ENCODE measurements around the gene CLMN. TPM values are rescaled to one million over a fixed set of nuclear protein-coding genes. Genes with fewer than 3 reads are reported as not detected.

The CLMN gene
- total RNA-seq, 1 donor: 0.36 TPM

GRCh38 chr14:95317817-95318343, 1.8 kb downstream of the CLMN start:
- TF ChIP-seq CTCF (IDR thresholded peaks at IDR 0.05; ENCODE audit: insufficient read depth, low read length): no peak
- no peak overlapping the region for H3K4me3 ChIP-seq (ENCODE audit: low read depth, low read length)
- no peak for DNase-seq (ENCODE audit: low read depth)

- no peak for TF ChIP-seq CTCF (IDR thresholded peaks at IDR 0.05; ENCODE audit: insufficient read depth, low read length)
- no peak for DNase-seq (ENCODE audit: low read depth)
- H3K4me3 ChIP-seq (ENCODE audit: low read depth, low read length): no peak overlapping the region
Observed at GRCh38 chr14:95316821-95317220, 2.9 kb downstream of the CLMN start.

- no peak for DNase-seq (ENCODE audit: low read depth)
- TF ChIP-seq CTCF (IDR thresholded peaks at IDR 0.05; ENCODE audit: insufficient read depth, low read length): no peak
- H3K4me3 ChIP-seq (ENCODE audit: low read depth, low read length): no peak overlapping the region
Observed at GRCh38 chr14:95315579-95315978, 4.1 kb downstream of the CLMN start.

- no peak overlapping the region for H3K4me3 ChIP-seq (ENCODE audit: low read depth, low read length)
- TF ChIP-seq CTCF (IDR thresholded peaks at IDR 0.05; ENCODE audit: insufficient read depth, low read length): no peak
- DNase-seq (ENCODE audit: low read depth): no peak
Observed at GRCh38 chr14:95315156-95315555, 4.6 kb downstream of the CLMN start.

GRCh38 chr14:95314609-95315008, 5.1 kb downstream of the CLMN start:
- no peak for TF ChIP-seq CTCF (IDR thresholded peaks at IDR 0.05; ENCODE audit: insufficient read depth, low read length)
- DNase-seq (ENCODE audit: low read depth): peak; percentile 20

GRCh38 chr14:95313707-95314106, 6.0 kb downstream of the CLMN start:
- peak; percentile 62 for DNase-seq (ENCODE audit: low read depth)
- H3K4me3 ChIP-seq (ENCODE audit: low read depth, low read length): no peak overlapping the region
- no peak for TF ChIP-seq CTCF (IDR thresholded peaks at IDR 0.05; ENCODE audit: insufficient read depth, low read length)

More at GRCh38 chr14:95314609-95315008, 5.1 kb downstream of the CLMN start:
- H3K4me3 ChIP-seq (ENCODE audit: low read depth, low read length): no peak overlapping the region

- no peak for TF ChIP-seq CTCF (IDR thresholded peaks at IDR 0.05; ENCODE audit: insufficient read depth, low read length)
- DNase-seq (ENCODE audit: low read depth): no peak
- H3K4me3 ChIP-seq (ENCODE audit: low read depth, low read length): no peak overlapping the region
Observed at GRCh38 chr14:95313190-95313589, 6.5 kb downstream of the CLMN start.

Data from fibroblast of the aortic adventitia (primary cell).